AG09319 (cell line): ENCODE data around the gene RASSF5.

ENCODE experiments used
- DNase-seq: peaks from one replicate; pipeline ENCODE4 v3.0.0-alpha.2; 2010; ENCODE audit warnings: low read depth; ENCODE audit errors: extremely low read depth
- TF ChIP-seq, protein P1 (sequence below): IDR thresholded peaks from 2 replicates; pipeline ENCODE4 v1.5.1; 2011; ENCODE audit warnings: low read depth, mild to moderate bottlenecking, inconsistent platforms, low read length, moderate library complexity

Gene RASSF5

DNA sequence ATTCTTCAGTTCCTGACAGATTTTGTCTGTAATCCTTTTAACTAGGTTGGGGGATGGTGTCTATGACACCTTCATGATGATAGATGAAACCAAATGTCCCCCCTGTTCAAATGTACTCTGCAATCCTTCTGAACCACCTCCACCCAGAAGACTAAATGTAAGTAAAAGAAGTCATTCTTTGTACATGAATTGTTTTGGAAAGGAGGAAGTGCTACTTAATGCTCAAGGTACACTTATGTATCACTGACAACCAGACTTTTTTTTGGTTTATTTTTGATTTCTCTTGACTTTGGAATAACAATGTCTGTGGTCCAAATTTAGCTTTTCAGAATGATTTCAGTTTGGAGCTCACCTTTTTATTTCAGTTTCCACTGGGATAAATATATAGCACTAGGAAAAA lies 130.3 kb downstream of the RASSF5 start:
- DNase-seq: no peak
- TF ChIP-seq, protein P1, sequence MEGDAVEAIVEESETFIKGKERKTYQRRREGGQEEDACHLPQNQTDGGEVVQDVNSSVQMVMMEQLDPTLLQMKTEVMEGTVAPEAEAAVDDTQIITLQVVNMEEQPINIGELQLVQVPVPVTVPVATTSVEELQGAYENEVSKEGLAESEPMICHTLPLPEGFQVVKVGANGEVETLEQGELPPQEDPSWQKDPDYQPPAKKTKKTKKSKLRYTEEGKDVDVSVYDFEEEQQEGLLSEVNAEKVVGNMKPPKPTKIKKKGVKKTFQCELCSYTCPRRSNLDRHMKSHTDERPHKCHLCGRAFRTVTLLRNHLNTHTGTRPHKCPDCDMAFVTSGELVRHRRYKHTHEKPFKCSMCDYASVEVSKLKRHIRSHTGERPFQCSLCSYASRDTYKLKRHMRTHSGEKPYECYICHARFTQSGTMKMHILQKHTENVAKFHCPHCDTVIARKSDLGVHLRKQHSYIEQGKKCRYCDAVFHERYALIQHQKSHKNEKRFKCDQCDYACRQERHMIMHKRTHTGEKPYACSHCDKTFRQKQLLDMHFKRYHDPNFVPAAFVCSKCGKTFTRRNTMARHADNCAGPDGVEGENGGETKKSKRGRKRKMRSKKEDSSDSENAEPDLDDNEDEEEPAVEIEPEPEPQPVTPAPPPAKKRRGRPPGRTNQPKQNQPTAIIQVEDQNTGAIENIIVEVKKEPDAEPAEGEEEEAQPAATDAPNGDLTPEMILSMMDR: no peak
